A549 treated with AZD9567 at 1 μM for 4 hours (cell line): ENCODE measurements around the gene RPP40. TPM values are rescaled to one million over a fixed set of nuclear protein-coding genes. Genes with fewer than 3 reads are reported as not detected.

Source experiments
- total RNA-seq: library from RNA; stranded (reverse); fragments of 200-300 nt; extraction: Qiagen RNA extraction; gene quantifications from 5 replicates; pipeline ENCODE4 v1.2.3, GENCODE V29; 2022; ENCODE audit not compliant: insufficient read depth

Gene RPP40
- total RNA-seq: 23.1 to 31.0 TPM (median 25.1 TPM) in 5 replicates

GRCh38 chr6:5003604-5004372, at the start of gene RPP40:
TSS of gene RPP40 (minus strand) at chr6:5004037. CDS start at chr6:5004002, 35 bp downstream.

Other genes with a start within 250 kb of the RPP40 start
- gene CDYL, start 227.6 kb downstream of the RPP40 start, total RNA-seq: 20.5 to 24.4 TPM (median 21.7 TPM) in 5 replicates
- gene PPP1R3G, start 81.3 kb upstream of the RPP40 start, total RNA-seq: 0.65 to 1.9 TPM (median 1.4 TPM) in 5 replicates